HG03354 (cell line): Measurements from ENCODE around the gene NMBR.
"Not testable (repeated sequence)": the region's sequence is repeated elsewhere in the genome, so short reads cannot be mapped to it uniquely, and the experiment has no call there.

Source experiments
- ATAC-seq: cut with Tn5 transposase; IDR thresholded peaks from one replicate; pipeline ENCODE4 v1.9.1; 2021; ENCODE audit warnings: mild to moderate bottlenecking; ENCODE audit not compliant: unreplicated experiment, poor library complexity, severe bottlenecking

Gene NMBR

GRCh38 chr6:142074516-142074915, 72.4 kb downstream of the NMBR start:
- ATAC-seq, result no peak

- no peak for ATAC-seq
Observed at GRCh38 chr6:142071981-142072380, 74.9 kb downstream of the NMBR start.

GRCh38 chr6:142068416-142068815, 78.5 kb downstream of the NMBR start:
- ATAC-seq, result no peak

DNA sequence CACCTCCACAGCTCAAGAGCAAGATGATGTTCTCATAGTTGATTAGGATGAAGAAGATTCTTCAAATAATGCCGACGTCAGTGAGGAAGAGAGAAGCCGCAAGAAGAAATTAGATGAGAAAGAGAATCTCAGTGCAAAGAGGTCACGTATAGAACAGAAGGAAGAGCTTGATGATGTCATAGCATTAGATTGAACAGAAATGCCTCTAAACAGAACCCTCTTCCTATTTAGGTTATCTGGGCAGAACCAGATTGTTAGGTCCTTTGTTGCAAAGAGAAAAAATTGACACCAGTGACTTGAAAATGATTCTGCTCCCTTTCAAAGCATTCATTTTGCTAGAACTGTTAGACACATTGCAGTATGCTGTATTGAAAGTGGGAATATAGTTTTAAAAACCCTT, 84.1 kb downstream of the NMBR start:
- ATAC-seq, result not testable (repeated sequence)

- ATAC-seq, result no peak
Observed at GRCh38 chr6:142058551-142059290, 88.2 kb downstream of the NMBR start.

DNA sequence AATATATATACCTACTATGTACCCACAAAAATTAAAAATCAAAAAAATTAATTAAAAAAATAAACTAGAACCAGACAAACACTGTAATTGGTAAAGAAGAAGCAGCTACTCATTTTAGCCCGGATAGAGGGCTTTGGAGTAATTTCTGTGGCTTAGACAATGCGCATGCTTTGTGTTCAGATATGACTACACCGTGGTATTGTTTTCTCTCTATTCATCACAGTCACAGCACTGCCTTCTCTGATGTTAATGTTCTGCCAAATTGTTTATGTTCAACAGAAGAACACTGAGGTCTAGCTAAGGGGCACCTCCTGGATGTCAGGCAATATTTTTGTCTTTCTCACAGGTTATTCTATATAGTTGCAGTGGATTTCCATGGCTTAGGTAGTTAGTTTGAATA, 91.7 kb downstream of the NMBR start:
- ATAC-seq, result peak; percentile 96

- ATAC-seq, result no peak
Observed at GRCh38 chr6:142051404-142051803, 95.5 kb downstream of the NMBR start.

- ATAC-seq, result no peak
Observed at GRCh38 chr6:142048593-142048980, 98.3 kb downstream of the NMBR start.

GRCh38 chr6:142047934-142048592, 98.9 kb downstream of the NMBR start:
- no peak for ATAC-seq

DNA sequence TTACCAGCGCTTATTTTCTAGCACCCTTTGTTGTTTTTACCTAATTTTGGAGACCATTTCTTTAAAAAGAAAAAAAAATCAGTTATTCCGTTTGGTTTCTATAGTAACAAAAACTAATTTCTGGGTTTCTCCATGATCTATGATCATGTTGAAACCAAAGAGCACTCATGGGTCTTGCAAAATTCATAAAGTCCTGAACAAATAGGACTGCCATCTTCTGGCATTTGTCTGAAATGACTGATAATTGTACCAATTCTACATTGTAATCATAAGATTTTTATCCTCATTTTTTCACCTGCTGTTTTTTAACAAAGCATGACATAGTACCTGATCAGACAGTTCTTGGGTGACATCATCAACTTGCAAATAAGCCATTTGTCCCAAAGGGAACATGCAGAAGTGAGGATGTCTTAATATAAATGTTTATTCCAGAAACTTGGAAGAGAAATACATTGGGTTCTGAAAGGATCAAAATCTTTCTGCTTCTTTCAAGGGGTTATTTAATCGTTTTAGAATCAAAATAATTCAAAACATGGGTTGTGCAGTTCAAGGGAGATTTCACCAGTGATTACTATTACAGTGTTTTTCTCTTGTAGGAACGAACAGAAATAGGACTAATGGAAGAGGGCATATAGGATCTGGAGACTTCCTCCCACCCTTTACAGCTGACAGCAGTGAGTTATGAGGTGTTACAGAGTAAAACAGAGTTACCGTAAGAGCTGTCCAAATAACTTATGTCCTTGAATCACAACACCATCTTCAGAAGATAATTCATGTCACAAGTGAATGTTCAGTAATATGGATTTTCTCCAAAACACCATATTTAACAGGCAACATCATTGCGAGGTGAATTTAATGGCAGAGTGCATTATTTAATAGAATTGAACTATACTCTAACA, 101.3 kb downstream of the NMBR start:
- ATAC-seq, result no peak

- ATAC-seq, result no peak
Observed at GRCh38 chr6:142035890-142036289, 111.0 kb downstream of the NMBR start.

- ATAC-seq, result no peak
Observed at GRCh38 chr6:142031035-142031434, 115.9 kb downstream of the NMBR start.

DNA sequence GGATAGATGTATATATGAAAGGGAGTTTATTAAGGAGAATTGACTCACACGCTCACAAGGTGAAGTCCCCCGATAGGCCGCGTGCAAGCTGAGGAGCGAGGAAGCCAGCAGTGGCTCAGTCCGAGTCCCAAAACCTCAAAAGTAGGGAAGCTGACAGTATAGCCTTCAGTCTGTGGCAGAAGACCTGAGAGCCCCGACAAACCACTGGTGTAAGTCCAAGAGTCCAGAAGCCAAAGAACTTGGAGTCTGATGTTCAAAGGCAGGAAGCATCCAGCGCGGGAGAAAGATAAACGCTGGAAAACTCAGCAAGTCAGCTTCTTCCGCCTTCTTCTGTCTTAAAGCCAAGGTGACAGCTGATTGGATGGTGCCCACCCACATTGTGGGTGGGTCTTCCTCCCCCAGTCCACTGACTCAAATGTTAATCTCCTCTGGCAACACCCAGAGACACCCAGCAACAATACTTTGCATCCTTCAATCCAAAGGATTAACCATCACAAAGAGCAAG, 116.8 kb downstream of the NMBR start:
- ATAC-seq, result no peak

DNA sequence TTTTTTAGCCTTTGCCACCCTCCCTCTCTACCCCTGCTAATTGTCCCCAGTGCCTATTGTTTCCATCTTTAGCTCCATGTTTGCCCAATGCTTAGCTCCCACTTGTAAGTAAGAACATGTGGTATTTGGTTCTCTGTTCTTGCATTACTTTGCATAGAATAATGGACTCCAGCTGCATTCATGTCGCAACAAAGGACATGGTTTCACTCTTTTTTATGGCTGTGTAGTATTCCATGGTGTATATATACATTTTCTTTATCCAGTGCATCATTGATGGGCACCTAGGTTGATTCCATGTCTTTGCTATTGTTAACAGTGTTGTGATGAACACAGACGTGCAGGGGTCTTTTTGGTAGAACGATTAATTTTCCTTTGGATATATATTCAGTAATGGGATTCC, 118.4 kb downstream of the NMBR start:
- ATAC-seq, result no peak

DNA sequence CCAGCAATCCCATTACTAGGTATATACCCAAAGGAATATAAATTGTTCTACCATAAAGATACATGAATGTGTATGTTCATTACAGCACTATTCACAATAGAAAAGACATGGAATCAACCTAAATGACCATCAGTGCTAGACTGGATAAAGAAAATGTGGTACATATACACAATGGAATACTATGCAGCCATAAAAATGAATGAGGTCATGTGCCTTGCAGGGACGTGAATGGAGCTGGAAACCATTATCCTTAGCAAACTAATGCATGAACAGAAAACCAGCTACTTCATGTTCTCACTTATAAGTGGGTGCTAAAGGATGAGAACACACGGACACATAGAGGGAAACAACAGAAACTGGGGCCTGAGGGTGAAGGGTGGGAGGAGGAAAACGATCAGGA, 119.1 kb downstream of the NMBR start:
- not testable (repeated sequence) for ATAC-seq

GRCh38 chr6:142027074-142027473, 119.8 kb downstream of the NMBR start:
- no peak for ATAC-seq

DNA sequence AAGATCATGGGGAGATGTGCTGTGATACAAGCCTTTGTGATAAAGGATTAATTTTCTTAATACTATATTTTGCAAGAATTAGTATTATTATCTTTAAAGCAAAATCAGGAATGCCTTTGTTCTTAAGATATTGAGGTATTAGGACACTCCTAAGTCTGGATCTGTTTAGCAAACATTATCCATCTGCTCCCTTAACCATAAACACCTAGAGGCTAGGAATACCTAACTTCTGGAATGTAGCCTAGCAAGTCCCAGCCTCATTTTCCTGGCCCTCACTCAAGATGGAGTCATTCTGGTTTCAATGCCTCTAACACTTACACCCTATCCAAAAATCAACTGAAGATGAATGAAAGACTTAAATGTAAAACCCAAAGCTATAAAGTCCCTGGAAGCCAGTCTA, 120.5 kb downstream of the NMBR start:
- ATAC-seq, result no peak
